DOHH2 (cell line): ENCODE measurements around the gene ERCC4.

ENCODE experiments used
- H3F3A ChIP-seq: fragments of 200-600 bp; sonication (generic), shearing (Covaris generic); 2 replicates; pipeline ENCODE4 v1.6.0; 2016; ENCODE audit warnings: antibody characterized with exemption, mild to moderate bottlenecking; ENCODE audit not compliant: control insufficient read depth, insufficient read depth
- H3K27ac ChIP-seq: fragments of 200-600 bp; sonication (generic); 2 replicates; pipeline ENCODE4 v1.5.1; 2014; ENCODE audit warnings: low read depth, mild to moderate bottlenecking, low read length, moderate library complexity
- H3K27me3 ChIP-seq: fragments of 200-600 bp; sonication (generic); 2 replicates; pipeline ENCODE4 v1.6.1; 2014; ENCODE audit warnings: mild to moderate bottlenecking, low read length, mixed read lengths; ENCODE audit not compliant: control insufficient read depth
- H3K36me3 ChIP-seq: fragments of 200-600 bp; sonication (generic); 2 replicates; pipeline ENCODE4 v1.6.1; 2014; ENCODE audit warnings: mild to moderate bottlenecking, low read length, moderate library complexity, mixed read lengths; ENCODE audit not compliant: control insufficient read depth
- H3K4me1 ChIP-seq: fragments of 200-600 bp; sonication (generic); 2 replicates; pipeline ENCODE4 v1.6.1; 2014; ENCODE audit warnings: mild to moderate bottlenecking, low read length, mixed read lengths; ENCODE audit not compliant: control insufficient read depth
- H3K4me2 ChIP-seq: fragments of 200-600 bp; sonication (generic); 2 replicates; pipeline ENCODE4 v1.6.0; 2014; ENCODE audit warnings: mild to moderate bottlenecking, low read length, moderate library complexity
- H3K4me3 ChIP-seq: fragments of 200-600 bp; sonication (generic); 2 replicates; pipeline ENCODE4 v1.5.1; 2014; ENCODE audit warnings: mild to moderate bottlenecking, low read length, mixed read lengths
- H3K79me2 ChIP-seq: fragments of 200-600 bp; sonication (generic); 2 replicates; pipeline ENCODE4 v1.6.1; 2014; ENCODE audit warnings: mild to moderate bottlenecking, low read length, mixed read lengths; ENCODE audit not compliant: control insufficient read depth
- H3K9me2 ChIP-seq: fragments of 200-600 bp; sonication (generic); replicated peaks from 2 replicates; pipeline ENCODE4 v1.6.1; 2014; ENCODE audit warnings: mild to moderate bottlenecking, low read length, mixed read lengths; ENCODE audit not compliant: control insufficient read depth
- H3K9me3 ChIP-seq: fragments of 200-600 bp; sonication (generic); 2 replicates; pipeline ENCODE4 v1.6.1; 2014; ENCODE audit warnings: antibody characterized with exemption, low read length, mixed read lengths; ENCODE audit not compliant: control insufficient read depth, insufficient read depth
- H4K20me1 ChIP-seq: fragments of 200-600 bp; sonication (generic); 2 replicates; pipeline ENCODE4 v1.6.0; 2014; ENCODE audit warnings: low read depth, mild to moderate bottlenecking, antibody characterized with exemption, low read length, moderate library complexity; ENCODE audit not compliant: control insufficient read depth, insufficient read depth
- EZH2phosphoT487 ChIP-seq: fragments of 200-600 bp; sonication (generic); IDR thresholded peaks from 2 replicates; pipeline ENCODE4 v1.6.1; 2017; ENCODE audit warnings: borderline replicate concordance, mild to moderate bottlenecking, antibody characterized with exemption, low read length, moderate library complexity, mixed read lengths
- TF ChIP-seq, protein P1 (sequence below): fragments of 200-600 bp; sonication (generic); IDR thresholded peaks from one replicate; pipeline ENCODE4 v1.5.1; 2014; ENCODE audit warnings: antibody characterized with exemption, mild to moderate bottlenecking, low read depth, low read length; ENCODE audit not compliant: poor library complexity, severe bottlenecking

The ERCC4 gene

DNA sequence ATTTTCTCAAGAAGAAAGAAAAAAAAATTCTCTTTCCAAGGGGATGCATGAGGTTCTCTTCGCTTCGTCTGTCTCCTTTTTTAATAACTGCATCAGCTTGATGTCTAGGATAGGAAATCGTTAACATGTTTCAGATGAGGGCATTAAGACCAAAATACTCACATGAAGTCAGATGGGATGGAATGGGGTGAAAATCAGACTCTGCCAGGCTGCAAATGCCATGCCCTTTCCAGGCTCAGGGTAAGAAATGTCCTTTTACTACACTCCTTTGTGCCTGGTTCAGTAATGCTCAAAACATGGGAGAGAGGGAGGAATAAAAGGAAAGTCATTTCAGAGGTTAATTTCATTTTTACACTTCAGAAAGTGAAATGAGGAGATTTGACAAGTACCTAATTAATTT lies 21.7 kb upstream of the ERCC4 start:
- H4K20me1 ChIP-seq, result no peaks in the 10 kb centered on the region
- H3K4me1 ChIP-seq, result no peaks in the 10 kb centered on the region
- no peaks in the 10 kb centered on the region for H3F3A ChIP-seq
- no peaks in the 10 kb centered on the region for H3K36me3 ChIP-seq
- peaks cover 13% of the 10 kb centered on the region; the same call in 1 of the 2 replicates for H3K27me3 ChIP-seq
- no peak overlapping the region for H3K4me2 ChIP-seq
- H3K4me3 ChIP-seq, result no peak overlapping the region
- no peaks in the 10 kb centered on the region for H3K9me2 ChIP-seq
- H3K27ac ChIP-seq, result no peak overlapping the region
- no peaks in the 10 kb centered on the region for H3K9me3 ChIP-seq
- TF ChIP-seq, protein P1, sequence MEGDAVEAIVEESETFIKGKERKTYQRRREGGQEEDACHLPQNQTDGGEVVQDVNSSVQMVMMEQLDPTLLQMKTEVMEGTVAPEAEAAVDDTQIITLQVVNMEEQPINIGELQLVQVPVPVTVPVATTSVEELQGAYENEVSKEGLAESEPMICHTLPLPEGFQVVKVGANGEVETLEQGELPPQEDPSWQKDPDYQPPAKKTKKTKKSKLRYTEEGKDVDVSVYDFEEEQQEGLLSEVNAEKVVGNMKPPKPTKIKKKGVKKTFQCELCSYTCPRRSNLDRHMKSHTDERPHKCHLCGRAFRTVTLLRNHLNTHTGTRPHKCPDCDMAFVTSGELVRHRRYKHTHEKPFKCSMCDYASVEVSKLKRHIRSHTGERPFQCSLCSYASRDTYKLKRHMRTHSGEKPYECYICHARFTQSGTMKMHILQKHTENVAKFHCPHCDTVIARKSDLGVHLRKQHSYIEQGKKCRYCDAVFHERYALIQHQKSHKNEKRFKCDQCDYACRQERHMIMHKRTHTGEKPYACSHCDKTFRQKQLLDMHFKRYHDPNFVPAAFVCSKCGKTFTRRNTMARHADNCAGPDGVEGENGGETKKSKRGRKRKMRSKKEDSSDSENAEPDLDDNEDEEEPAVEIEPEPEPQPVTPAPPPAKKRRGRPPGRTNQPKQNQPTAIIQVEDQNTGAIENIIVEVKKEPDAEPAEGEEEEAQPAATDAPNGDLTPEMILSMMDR, result no peak
- TF ChIP-seq EZH2phosphoT487, result no peak
- no peaks in the 10 kb centered on the region for H3K79me2 ChIP-seq

DNA sequence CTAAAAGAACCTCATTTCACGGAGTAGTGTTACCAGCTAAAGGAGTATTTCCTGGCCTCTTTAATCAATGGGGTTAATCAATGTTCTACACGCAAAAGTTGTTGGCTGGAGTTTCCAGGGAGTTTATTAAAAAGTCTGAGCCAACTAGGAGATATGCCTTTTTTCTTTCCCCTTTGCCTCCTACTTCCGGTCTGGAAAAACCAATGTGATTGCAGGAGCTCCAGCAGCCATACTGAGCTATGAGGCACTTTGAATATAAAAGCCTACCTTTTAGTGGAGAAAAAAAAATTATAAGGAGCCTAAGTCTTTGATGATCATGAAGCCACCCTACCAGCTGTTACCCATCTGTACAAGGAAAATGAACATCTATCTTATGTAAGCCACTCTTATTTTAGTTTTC lies 17.9 kb upstream of the ERCC4 start:
- Histone ChIP-seq H3F3A (no peaks in the 10 kb centered on the region), H3K4me3 (no peak overlapping the region), H4K20me1 (no peaks in the 10 kb centered on the region), H3K36me3 (no peaks in the 10 kb centered on the region), H3K4me1 (peaks cover 9% of the 10 kb centered on the region), H3K9me2 (no peaks in the 10 kb centered on the region), H3K4me2 (no peak overlapping the region), H3K9me3 (no peaks in the 10 kb centered on the region), H3K79me2 (no peaks in the 10 kb centered on the region), H3K27me3 (peaks cover 11% of the 10 kb centered on the region), H3K27ac (no peak overlapping the region)
- TF ChIP-seq, protein P1, result no peak
- no peak for TF ChIP-seq EZH2phosphoT487

DNA sequence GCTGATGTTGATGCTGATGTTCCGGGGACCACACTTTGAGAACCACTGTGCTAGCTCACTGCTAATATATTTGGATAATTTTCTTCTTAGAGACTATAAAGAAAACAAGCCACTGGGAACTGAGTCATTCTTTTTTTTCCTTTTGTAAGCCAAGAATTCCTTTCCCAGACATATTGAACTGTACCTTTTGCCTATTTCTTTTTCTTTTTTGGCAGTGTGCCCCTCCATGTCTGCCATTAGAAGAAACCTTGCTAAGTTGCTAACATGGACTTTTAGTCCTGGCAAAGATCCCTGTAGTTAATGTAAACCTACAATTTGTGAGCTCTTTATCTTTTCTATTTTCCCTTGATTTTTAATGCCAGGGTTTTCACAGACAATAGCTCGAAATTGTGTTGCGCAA lies 17.3 kb upstream of the ERCC4 start:
- Histone ChIP-seq H3K4me2 (no peak overlapping the region), H3K9me2 (no peaks in the 10 kb centered on the region), H3K79me2 (no peaks in the 10 kb centered on the region), H3K4me1 (peaks cover 9% of the 10 kb centered on the region), H3K36me3 (no peaks in the 10 kb centered on the region), H3K27me3 (peaks cover 18% of the 10 kb centered on the region), H3K27ac (no peak overlapping the region), H4K20me1 (no peaks in the 10 kb centered on the region), H3K9me3 (no peaks in the 10 kb centered on the region), H3K4me3 (no peak overlapping the region), H3F3A (no peaks in the 10 kb centered on the region)
- TF ChIP-seq EZH2phosphoT487, result no peak
- TF ChIP-seq, protein P1, result no peak
